HepG2 (cell line): ENCODE results near the gene ABCA13.

ENCODE experiments used
- ATF7 ChIP-seq, 2 experiments: fragments of 450-650 bp in 1 of 2; sonication (generic) in 1 of 2; formaldehyde crosslinking in 1 of 2; IDR thresholded peaks; 2 replicates each; pipeline versions ENCODE4 v1.4.0 to v1.6.1; 2016 to 2020; ENCODE audit warnings: antibody characterized with exemption in 1 of 2, mild to moderate bottlenecking in 1 of 2, missing genetic modification reagents in 1 of 2
- IRF2 ChIP-seq: IDR thresholded peaks from 2 replicates; pipeline ENCODE4 v1.6.1; 2018; ENCODE audit warnings: missing genetic modification reagents, missing compliant biosample characterization
- ZBTB39 ChIP-seq: sonication (generic); formaldehyde crosslinking; IDR thresholded peaks from 2 replicates; pipeline ENCODE4 v1.5.0; 2020; ENCODE audit warnings: missing genetic modification reagents
- ZNF512B ChIP-seq: sonication (generic); formaldehyde crosslinking; IDR thresholded peaks from 2 replicates; pipeline ENCODE4 v1.5.1; 2020; ENCODE audit warnings: missing genetic modification reagents, mild to moderate bottlenecking, borderline replicate concordance

- TF ChIP-seq ZBTB39 (no peak), ZNF512B (no peak), IRF2 (CRISPR knock-in tag) (no peak), ATF7 (IDR thresholded peaks at IDR 0.05) (no peak), ATF7 (CRISPR knock-in tag; IDR thresholded peaks at IDR 0.05) (no peak)
These were observed 6.0 kb downstream of the ABCA13 start for GRCh38 chr7:48177271-48177670.
